DOHH2 (cell line): ENCODE results near the gene TGM4.

ENCODE experiments used
- H3F3A ChIP-seq: fragments of 200-600 bp; sonication (generic), shearing (Covaris generic); 2 replicates; pipeline ENCODE4 v1.6.0; 2016; ENCODE audit warnings: antibody characterized with exemption, mild to moderate bottlenecking; ENCODE audit not compliant: control insufficient read depth, insufficient read depth
- H3K27ac ChIP-seq: fragments of 200-600 bp; sonication (generic); 2 replicates; pipeline ENCODE4 v1.5.1; 2014; ENCODE audit warnings: low read depth, mild to moderate bottlenecking, low read length, moderate library complexity
- H3K27me3 ChIP-seq: fragments of 200-600 bp; sonication (generic); 2 replicates; pipeline ENCODE4 v1.6.1; 2014; ENCODE audit warnings: mild to moderate bottlenecking, low read length, mixed read lengths; ENCODE audit not compliant: control insufficient read depth
- H3K36me3 ChIP-seq: fragments of 200-600 bp; sonication (generic); 2 replicates; pipeline ENCODE4 v1.6.1; 2014; ENCODE audit warnings: mild to moderate bottlenecking, low read length, moderate library complexity, mixed read lengths; ENCODE audit not compliant: control insufficient read depth
- H3K4me1 ChIP-seq: fragments of 200-600 bp; sonication (generic); 2 replicates; pipeline ENCODE4 v1.6.1; 2014; ENCODE audit warnings: mild to moderate bottlenecking, low read length, mixed read lengths; ENCODE audit not compliant: control insufficient read depth
- H3K4me2 ChIP-seq: fragments of 200-600 bp; sonication (generic); 2 replicates; pipeline ENCODE4 v1.6.0; 2014; ENCODE audit warnings: mild to moderate bottlenecking, low read length, moderate library complexity
- H3K4me3 ChIP-seq: fragments of 200-600 bp; sonication (generic); 2 replicates; pipeline ENCODE4 v1.5.1; 2014; ENCODE audit warnings: mild to moderate bottlenecking, low read length, mixed read lengths
- H3K79me2 ChIP-seq: fragments of 200-600 bp; sonication (generic); 2 replicates; pipeline ENCODE4 v1.6.1; 2014; ENCODE audit warnings: mild to moderate bottlenecking, low read length, mixed read lengths; ENCODE audit not compliant: control insufficient read depth
- H3K9me2 ChIP-seq: fragments of 200-600 bp; sonication (generic); replicated peaks from 2 replicates; pipeline ENCODE4 v1.6.1; 2014; ENCODE audit warnings: mild to moderate bottlenecking, low read length, mixed read lengths; ENCODE audit not compliant: control insufficient read depth
- H3K9me3 ChIP-seq: fragments of 200-600 bp; sonication (generic); 2 replicates; pipeline ENCODE4 v1.6.1; 2014; ENCODE audit warnings: antibody characterized with exemption, low read length, mixed read lengths; ENCODE audit not compliant: control insufficient read depth, insufficient read depth
- H4K20me1 ChIP-seq: fragments of 200-600 bp; sonication (generic); 2 replicates; pipeline ENCODE4 v1.6.0; 2014; ENCODE audit warnings: low read depth, mild to moderate bottlenecking, antibody characterized with exemption, low read length, moderate library complexity; ENCODE audit not compliant: control insufficient read depth, insufficient read depth
- CTCF ChIP-seq: fragments of 200-600 bp; sonication (generic); IDR thresholded peaks from one replicate; pipeline ENCODE4 v1.5.1; 2014; ENCODE audit warnings: antibody characterized with exemption, mild to moderate bottlenecking, low read depth, low read length; ENCODE audit not compliant: poor library complexity, severe bottlenecking
- EZH2phosphoT487 ChIP-seq: fragments of 200-600 bp; sonication (generic); IDR thresholded peaks from 2 replicates; pipeline ENCODE4 v1.6.1; 2017; ENCODE audit warnings: borderline replicate concordance, mild to moderate bottlenecking, antibody characterized with exemption, low read length, moderate library complexity, mixed read lengths

TGM4 gene

DNA sequence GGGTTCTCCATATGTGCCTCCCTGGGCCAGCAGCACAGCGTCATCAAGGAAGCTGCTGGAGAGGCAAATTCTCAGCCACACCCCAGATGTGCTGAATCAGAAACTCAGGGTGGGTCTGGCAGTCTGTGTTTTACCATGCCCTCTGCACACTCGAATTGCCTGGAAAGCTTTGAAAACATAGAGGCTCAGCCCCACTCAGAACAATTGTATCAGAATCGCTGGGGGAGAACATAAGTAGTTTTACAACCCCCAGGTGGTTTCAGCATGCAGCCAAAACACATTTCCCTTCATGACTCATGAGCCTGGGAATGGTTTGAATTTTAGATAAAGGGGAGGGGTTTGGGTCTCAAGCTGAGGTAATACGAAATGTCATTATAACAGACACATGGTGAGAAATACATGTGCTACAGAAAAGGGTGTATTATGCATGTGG is 9.6 kb downstream of the TGM4 start:
- no peak overlapping the region for H3K4me3 ChIP-seq
- no peaks in the 10 kb centered on the region for H3K9me2 ChIP-seq
- no peaks in the 10 kb centered on the region for H4K20me1 ChIP-seq
- no peaks in the 10 kb centered on the region for H3K36me3 ChIP-seq
- H3K27ac ChIP-seq, result no peak overlapping the region
- H3K4me2 ChIP-seq, result no peak overlapping the region
- H3K4me1 ChIP-seq, result no peaks in the 10 kb centered on the region
- no peaks in the 10 kb centered on the region for H3K9me3 ChIP-seq
- no peaks in the 10 kb centered on the region for H3K79me2 ChIP-seq
- H3F3A ChIP-seq, result no peaks in the 10 kb centered on the region
- peaks cover 8% of the 10 kb centered on the region; the same call in 1 of the 2 replicates for H3K27me3 ChIP-seq
- TF ChIP-seq CTCF (no peak), EZH2phosphoT487 (no peak)

DNA sequence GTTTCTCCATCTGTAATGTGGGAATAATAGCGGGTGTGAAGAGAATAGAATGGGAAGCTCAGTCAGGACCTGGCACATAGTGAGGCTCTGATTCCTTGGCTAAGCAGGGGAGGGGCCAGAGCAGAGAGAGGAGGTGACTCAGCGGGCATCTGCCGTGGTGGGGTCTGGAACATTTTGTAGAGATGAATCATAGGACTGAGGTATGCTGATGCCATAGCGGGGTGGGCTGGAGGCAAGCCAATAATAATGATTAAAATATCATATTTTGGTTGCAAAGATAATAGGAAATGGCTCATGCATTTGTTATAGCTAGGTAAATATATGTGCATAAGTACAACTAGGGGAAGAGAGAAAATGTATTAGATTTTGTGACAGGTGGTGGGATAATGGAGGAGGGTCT is 11.2 kb downstream of the TGM4 start:
- no peaks in the 10 kb centered on the region for H3K36me3 ChIP-seq
- H3K4me1 ChIP-seq, result no peaks in the 10 kb centered on the region
- no peak overlapping the region for H3K4me3 ChIP-seq
- H3K4me2 ChIP-seq, result no peak overlapping the region
- no peak for TF ChIP-seq CTCF
- TF ChIP-seq EZH2phosphoT487, result no peak
- H4K20me1 ChIP-seq, result no peaks in the 10 kb centered on the region
- H3F3A ChIP-seq, result no peaks in the 10 kb centered on the region
- peaks cover 3% of the 10 kb centered on the region; the same call in 1 of the 2 replicates for H3K27me3 ChIP-seq
- no peaks in the 10 kb centered on the region for H3K79me2 ChIP-seq
- no peaks in the 10 kb centered on the region for H3K9me3 ChIP-seq
- no peaks in the 10 kb centered on the region for H3K9me2 ChIP-seq
- H3K27ac ChIP-seq, result no peak overlapping the region

DNA sequence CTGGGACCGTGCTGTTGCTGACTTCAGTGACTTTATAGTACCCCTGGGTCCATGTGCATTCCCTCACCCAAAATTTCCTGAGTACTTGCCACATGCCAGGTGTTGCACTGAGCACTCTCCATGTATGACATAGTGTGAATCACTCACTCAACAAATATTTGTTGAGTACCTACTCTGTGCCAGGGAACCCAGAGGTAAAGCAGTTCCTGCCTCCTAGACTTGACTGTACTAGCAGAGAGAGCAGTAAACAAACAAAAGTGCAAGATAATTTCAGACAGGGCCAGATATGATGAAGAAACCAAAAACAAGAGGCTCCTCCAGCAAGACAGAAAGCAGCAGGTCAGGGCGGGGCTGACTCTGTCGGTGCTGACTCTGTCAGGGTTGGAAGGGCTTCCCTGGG is 12.2 kb downstream of the TGM4 start:
- Histone ChIP-seq H3K27ac (no peak overlapping the region), H3F3A (no peaks in the 10 kb centered on the region), H3K9me3 (no peaks in the 10 kb centered on the region), H4K20me1 (no peaks in the 10 kb centered on the region), H3K9me2 (no peaks in the 10 kb centered on the region), H3K27me3 (peaks cover 3% of the 10 kb centered on the region; the same call in 1 of the 2 replicates), H3K4me2 (no peak overlapping the region), H3K4me3 (no peak overlapping the region), H3K79me2 (no peaks in the 10 kb centered on the region), H3K36me3 (no peaks in the 10 kb centered on the region), H3K4me1 (no peaks in the 10 kb centered on the region)
- TF ChIP-seq EZH2phosphoT487, result no peak
- no peak for TF ChIP-seq CTCF

DNA sequence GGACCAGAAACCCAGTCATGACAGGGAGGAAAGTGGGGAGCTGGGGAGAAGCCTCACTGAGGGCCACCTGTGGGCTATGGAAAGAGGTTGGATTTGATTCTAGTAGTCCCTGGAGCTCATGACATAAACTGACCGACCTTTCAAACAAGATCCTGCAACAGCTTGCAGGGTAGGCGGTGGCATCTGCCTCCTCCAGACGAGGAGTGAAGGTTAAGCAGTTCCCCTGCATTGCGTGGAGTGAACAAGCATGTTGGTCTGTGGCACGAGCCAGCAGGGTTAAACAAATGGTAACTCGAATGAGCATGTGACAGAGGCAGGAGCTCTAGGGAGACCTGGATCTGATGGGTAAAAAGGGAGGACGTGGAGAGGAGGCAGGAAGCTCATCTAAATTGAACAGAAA is 12.7 kb downstream of the TGM4 start:
- TF ChIP-seq EZH2phosphoT487 (no peak), CTCF (no peak)
- H3K9me3 ChIP-seq, result no peaks in the 10 kb centered on the region
- H3K4me3 ChIP-seq, result no peak overlapping the region
- H3K9me2 ChIP-seq, result no peaks in the 10 kb centered on the region
- no peaks in the 10 kb centered on the region for H3F3A ChIP-seq
- no peaks in the 10 kb centered on the region for H3K4me1 ChIP-seq
- H3K4me2 ChIP-seq, result no peak overlapping the region
- H3K27ac ChIP-seq, result no peak overlapping the region
- H4K20me1 ChIP-seq, result no peaks in the 10 kb centered on the region
- H3K79me2 ChIP-seq, result no peaks in the 10 kb centered on the region
- H3K36me3 ChIP-seq, result no peaks in the 10 kb centered on the region
- H3K27me3 ChIP-seq, result peaks cover 3% of the 10 kb centered on the region; the same call in 1 of the 2 replicates
